ENCODE measurements around the gene TEKTIP1.

The TEKTIP1 gene

GRCh38 chr19:3589949-3590348 lies 51.0 kb downstream of the TEKTIP1 start:
- no peak for TF ChIP-seq CTCF (IDR thresholded peaks at IDR 0.05)

- TF ChIP-seq CTCF (IDR thresholded peaks at IDR 0.05) = no peak
Measured at GRCh38 chr19:3590991-3591659, 52.2 kb downstream of the TEKTIP1 start.

GRCh38 chr19:3591876-3592613 lies 53.1 kb downstream of the TEKTIP1 start:
- TF ChIP-seq CTCF (IDR thresholded peaks at IDR 0.05) = no peak

- TF ChIP-seq CTCF (IDR thresholded peaks at IDR 0.05) = no peak
Measured at GRCh38 chr19:3593156-3593555, 54.2 kb downstream of the TEKTIP1 start.
